HG02938 (cell line): Measurements from ENCODE around the gene PCP2.

Source experiments
- ATAC-seq: cut with Tn5 transposase; IDR thresholded peaks from one replicate; pipeline ENCODE4 v1.9.1; 2021; ENCODE audit warnings: mild to moderate bottlenecking, moderate library complexity; ENCODE audit not compliant: unreplicated experiment

Gene PCP2

GRCh38 chr19:7620442-7621412, 12.8 kb downstream of the PCP2 start:
- no peak for ATAC-seq

DNA sequence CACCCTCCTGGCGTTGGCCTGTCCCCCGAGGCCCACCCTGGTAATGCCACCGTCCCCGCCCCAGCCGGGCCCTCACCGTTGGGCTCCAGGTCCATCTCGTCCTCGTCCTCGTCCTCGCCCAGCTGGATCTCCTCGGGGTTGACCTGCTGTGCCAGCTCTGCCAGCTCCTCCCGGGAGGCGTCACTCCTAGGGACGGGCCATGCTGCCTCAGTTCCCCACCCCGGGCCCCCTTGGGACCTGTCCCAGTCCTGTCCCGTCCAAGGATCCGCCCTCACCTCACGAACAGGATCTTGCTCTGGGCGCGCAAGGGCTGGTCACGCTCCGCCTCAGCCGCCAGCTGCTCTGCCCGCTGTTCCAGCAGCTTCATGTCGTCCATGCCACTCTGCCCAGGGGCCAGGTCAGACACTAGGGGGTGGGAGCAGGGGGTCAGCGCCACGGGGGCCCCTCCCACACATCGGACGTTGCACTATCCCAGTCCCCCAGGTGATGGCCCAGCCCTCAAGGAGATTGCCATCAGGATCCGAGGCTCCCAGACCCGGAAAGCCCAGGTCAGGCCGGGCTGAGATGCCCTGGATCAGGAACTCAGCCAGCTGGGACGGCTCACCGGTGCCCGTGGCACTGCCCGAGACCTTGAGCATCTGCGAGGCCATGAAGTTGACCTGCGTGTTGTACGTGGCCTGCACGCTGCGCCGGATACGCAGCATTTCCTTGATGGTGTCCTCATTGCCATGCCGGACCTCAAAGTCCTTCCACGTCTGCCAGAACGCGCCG, 13.7 kb downstream of the PCP2 start:
- no peak for ATAC-seq

GRCh38 chr19:7618771-7619510, 14.6 kb downstream of the PCP2 start:
- no peak for ATAC-seq

- no peak for ATAC-seq
Observed at GRCh38 chr19:7618348-7618747, 15.2 kb downstream of the PCP2 start.

DNA sequence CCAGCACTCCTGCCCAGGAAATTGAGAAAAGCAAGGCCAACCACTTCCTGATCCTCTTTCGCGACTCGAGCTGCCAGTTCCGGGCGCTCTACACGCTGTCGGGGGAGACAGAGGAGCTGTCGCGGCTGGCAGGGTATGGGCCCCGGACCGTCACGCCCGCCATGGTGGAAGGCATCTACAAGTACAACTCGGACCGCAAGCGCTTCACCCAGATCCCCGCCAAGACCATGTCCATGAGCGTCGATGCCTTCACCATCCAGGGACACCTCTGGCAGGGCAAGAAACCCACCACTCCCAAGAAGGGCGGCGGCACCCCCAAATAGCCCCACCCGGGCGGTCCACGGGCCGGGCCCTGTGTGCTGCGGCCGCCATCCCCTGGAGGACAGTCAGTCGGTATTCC, 15.8 kb downstream of the PCP2 start:
- ATAC-seq: no peak

DNA sequence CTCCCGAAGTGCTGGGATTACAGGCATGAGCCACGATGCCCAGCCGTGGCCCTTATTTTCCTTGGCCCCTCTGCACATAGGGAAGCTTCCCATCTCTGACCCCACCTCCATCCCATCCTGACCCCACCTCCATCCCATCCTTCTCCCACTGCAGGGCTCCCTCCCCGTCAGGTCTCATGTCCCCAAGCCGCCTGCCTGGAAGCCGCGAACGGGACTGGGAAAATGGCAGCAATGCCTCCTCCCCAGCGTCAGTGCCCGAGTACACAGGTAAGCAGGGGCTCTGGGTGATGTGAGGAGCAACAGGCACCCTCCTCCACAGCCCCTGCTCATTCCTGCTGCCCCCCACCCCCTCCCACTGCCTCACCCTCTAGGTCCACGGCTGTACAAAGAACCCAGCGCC, 16.3 kb downstream of the PCP2 start:
- ATAC-seq: no peak

GRCh38 chr19:7614859-7615741, 18.4 kb downstream of the PCP2 start:
- no peak for ATAC-seq

GRCh38 chr19:7612282-7613274, 20.9 kb downstream of the PCP2 start:
- no peak for ATAC-seq

DNA sequence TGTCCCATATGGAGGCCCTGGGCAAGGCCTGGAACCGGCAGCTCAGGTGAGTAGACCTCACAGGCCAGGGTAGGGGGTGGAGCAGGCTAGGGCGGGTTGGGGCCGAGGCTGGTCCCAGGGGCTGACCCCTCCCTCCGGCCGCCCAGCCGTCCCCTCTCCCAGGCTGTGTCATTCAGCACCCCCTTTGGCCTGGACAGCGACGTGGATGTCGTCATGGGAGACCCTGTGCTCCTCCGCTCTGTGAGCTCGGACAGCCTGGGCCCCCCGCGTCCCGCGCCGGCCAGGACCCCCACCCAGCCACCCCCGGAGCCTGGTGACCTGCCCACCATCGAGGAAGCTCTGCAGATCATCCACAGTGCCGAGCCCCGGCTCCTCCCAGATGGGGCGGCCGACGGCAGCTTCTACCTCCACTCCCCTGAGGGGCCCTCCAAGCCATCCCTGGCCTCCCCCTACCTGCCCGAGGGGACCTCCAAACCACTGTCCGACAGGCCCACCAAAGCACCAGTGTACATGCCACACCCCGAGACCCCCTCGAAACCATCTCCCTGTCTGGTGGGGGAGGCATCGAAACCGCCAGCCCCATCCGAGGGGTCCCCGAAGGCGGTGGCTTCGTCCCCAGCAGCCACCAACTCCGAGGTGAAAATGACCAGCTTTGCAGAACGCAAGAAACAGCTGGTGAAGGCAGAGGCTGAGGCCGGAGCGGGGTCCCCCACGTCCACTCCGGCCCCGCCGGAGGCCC, 21.8 kb downstream of the PCP2 start:
- no peak for ATAC-seq

DNA sequence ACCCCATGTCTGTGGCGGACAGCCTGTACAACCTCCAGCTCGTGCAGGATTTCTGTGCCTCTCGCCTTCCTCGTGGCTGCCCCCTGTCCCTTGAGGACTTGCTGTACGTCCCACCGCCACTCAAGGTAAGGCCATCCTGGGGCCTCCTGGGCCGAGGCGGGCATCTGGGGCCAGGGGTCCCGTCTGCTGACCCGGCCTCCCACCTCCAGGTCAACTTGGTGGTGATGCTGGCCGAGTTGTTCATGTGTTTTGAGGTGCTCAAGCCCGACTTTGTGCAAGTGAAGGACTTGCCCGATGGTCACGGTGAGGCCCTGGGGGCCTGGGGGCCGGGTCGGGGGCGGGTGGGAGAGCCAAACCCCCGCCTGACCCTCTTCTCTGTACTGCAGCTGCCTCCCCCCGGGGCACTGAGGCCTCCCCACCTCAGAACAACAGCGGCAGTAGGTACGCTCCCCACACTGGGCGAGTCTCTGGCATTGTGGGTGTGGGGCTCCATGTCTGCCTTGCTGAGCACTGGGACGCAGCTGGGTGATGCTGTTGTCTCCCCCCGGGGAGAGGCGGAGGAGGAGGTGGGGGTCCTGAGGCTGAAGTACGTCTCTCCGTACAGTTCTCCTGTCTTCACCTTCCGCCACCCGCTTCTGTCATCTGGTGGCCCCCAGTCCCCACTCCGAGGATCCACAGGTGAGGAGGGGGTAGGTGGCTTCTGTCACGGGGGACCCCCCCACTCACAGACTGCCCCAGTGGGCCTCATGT, 22.9 kb downstream of the PCP2 start:
- no peak for ATAC-seq

DNA sequence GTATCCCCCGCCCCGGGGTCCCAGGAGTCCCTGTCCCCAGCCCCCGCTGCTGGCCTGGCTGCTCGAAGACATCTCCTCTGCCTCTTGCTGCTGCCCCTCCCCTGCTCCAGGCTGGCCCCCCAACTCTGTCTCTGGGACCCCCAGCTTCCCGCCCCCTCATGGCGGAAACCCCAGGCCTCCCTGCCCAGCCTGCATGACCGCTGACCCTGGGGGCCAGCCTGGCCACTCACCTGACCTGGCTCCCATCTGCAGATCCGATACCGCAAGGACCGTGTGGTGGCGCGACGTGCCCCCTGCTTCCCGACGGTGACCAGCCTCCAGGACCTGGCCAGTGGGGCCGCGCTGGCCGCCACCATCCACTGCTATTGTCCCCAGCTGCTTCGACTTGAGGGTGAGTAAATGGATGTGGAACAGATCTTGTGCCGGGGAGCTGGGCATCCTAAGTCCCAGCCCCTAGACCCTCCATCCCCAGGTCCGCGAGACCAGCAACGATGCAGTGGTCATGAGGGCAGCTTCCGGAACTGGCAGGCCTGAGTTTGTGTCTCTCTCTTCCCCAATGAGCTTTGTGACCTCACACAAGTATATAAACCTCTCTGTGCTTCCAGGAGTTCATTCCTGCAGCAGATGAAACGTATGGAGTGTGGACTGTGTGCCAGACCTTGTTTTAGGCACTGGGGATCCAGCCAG, 25.5 kb downstream of the PCP2 start:
- ATAC-seq: no peak

- ATAC-seq: no peak
Observed at GRCh38 chr19:7607212-7607873, 26.2 kb downstream of the PCP2 start.

DNA sequence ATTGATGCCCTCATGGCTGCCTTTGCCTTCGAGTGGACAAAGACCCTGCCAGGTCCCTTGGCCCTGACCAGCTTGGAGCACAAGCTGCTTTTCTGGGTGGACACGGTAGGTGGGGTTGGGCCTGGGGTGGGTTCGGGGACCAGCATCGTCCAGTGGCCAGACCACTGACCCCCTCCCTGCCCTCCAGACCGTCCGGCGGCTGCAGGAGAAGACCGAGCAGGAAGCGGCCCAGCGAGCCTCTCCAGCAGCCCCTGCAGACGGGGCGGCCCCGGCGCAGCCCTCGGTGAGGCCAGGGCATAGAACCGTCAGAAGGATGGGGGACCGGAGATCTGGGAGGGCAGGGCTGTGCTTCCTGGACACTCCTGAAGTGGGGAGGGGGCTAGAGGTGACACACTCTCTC, 27.2 kb downstream of the PCP2 start:
- ATAC-seq: no peak

DNA sequence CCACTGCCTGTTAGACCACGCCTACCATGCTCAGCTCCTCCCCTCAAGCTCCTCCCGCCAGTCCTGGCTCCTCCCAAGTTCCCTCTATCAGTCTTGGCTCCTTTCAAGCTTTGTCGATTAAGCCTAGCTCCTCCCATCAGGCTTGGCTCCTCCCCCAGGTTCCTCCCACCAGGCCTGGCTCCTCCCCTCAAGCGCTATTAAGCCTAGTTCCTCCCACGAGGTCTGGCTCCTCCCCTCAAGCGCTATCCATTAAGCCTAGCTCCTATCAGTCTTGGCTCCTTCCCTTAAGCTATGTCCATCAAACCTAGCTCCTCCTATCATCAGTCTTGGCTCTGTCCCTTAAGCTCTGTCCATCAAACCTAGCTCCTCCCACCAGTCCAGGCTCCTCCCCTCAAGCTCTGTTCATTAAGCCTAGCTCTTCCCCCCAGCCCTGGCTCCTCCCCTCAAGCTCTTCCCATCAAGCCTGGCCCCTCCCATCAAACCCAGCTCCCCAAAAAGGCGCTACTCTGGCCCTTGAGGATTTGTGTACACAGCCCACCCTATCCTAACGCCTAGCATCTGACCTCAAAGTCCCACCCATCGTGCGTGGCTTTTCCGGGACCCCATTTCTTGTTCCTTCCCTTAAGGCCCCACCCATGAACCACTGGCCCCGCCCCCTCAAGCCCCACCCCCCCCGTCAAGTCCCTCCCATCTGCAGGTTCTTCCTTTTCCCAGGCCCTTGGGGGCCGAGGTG, 27.9 kb downstream of the PCP2 start:
- no peak for ATAC-seq

- no peak for ATAC-seq
Observed at GRCh38 chr19:7603919-7604318, 29.6 kb downstream of the PCP2 start.

- no peak for ATAC-seq
Observed at GRCh38 chr19:7602935-7603497, 30.5 kb downstream of the PCP2 start.
